Tibial artery (tissue), 4 donors: ENCODE measurements around the gene S1PR4.
"Not testable (repeated sequence)": the region's sequence is repeated elsewhere in the genome, so short reads cannot be mapped to it uniquely, and the experiment has no call there.

Experiments used
- DNase-seq, 2 donors: peaks; one replicate each; pipeline ENCODE4 v3.0.0-alpha.2; 2019
- H3K27ac ChIP-seq, 2 donors: fragments of 200-600 bp; sonication (generic) in 1 of 2; 1 replicate in 1 of 2; 2 replicates in 1 of 2; pipeline ENCODE4 v1.5.1; 2018 to 2019; ENCODE audit warnings: mild to moderate bottlenecking in 1 of 2
- H3K27me3 ChIP-seq, 2 donors: fragments of 200-600 bp; sonication (generic) in 1 of 2; one replicate each; pipeline versions ENCODE4 v1.5.1 to v1.6.0; 2016 to 2019
- H3K36me3 ChIP-seq, 3 donors: fragments of 200-600 bp; sonication (generic) in 2 of 3; one replicate each; pipeline ENCODE4 v1.5.1; 2016 to 2019; ENCODE audit warnings: mild to moderate bottlenecking in 2 of 3
- H3K4me1 ChIP-seq, 4 donors: fragments of 200-600 bp; sonication (generic) in 2 of 4; 1 replicate in 3 of 4; 2 replicates in 1 of 4; pipeline ENCODE4 v1.5.1; 2016 to 2019
- H3K4me3 ChIP-seq, 2 donors: fragments of 200-600 bp; sonication (generic) in 1 of 2; 1 replicate in 1 of 2; 2 replicates in 1 of 2; pipeline ENCODE4 v1.5.1; 2018 to 2019; ENCODE audit warnings: mild to moderate bottlenecking in 2 of 2
- H3K9me3 ChIP-seq, 3 donors: fragments of 200-600 bp; sonication (generic) in 1 of 3; one replicate each; pipeline ENCODE4 v1.5.1; 2016 to 2019
- CTCF ChIP-seq, 2 experiments: fragments of 200-600 bp in 1 of 2; fragments of 450-650 bp in 1 of 2; IDR thresholded peaks; one replicate each; pipeline ENCODE4 v1.5.1; 2017 to 2019; ENCODE audit warnings: antibody characterized with exemption in 2 of 2, mild to moderate bottlenecking in 1 of 2, moderate library complexity in 1 of 2
- intact Hi-C: fragments of 100-400 bp; cut with DNase I; formaldehyde crosslinking; loops from one replicate; pipeline ENCODE4 v1.15.0; 2023; ENCODE audit warnings: low total_unique reads

Gene S1PR4

GRCh38 chr19:3167533-3168272 is 10.9 kb upstream of the S1PR4 start:
- Histone ChIP-seq H3K27ac (no peak overlapping the region), H3K4me1 (no peaks in the 10 kb centered on the region), H3K36me3 (no peaks in the 10 kb centered on the region), H3K9me3 (no peaks in the 10 kb centered on the region), H3K27me3 (peaks cover 0 to 21% of the 10 kb centered on the region in 2 donors), H3K4me3 (no peak overlapping the region)
- DNase-seq = no peak
- intact Hi-C loops = no loop called here
- TF ChIP-seq CTCF (IDR thresholded peaks at IDR 0.05) = no peak

- intact Hi-C loops = no loop called here
- Histone ChIP-seq H3K4me3 (no peak overlapping the region), H3K27ac (no peak overlapping the region), H3K4me1 (no peaks in the 10 kb centered on the region), H3K27me3 (peaks cover 0 to 24% of the 10 kb centered on the region in 2 donors), H3K9me3 (no peaks in the 10 kb centered on the region), H3K36me3 (no peaks in the 10 kb centered on the region)
- TF ChIP-seq CTCF (IDR thresholded peaks at IDR 0.05) = no peak
- peak in 1 of 2 donors; percentile 61 for DNase-seq
These were observed 6.5 kb upstream of the S1PR4 start for GRCh38 chr19:3171894-3172672.

GRCh38 chr19:3172673-3173000 is 5.9 kb upstream of the S1PR4 start:
- H3K4me1 ChIP-seq, DNase-seq, intact Hi-C loops, H3K4me3 ChIP-seq, H3K27ac ChIP-seq, H3K36me3 ChIP-seq, H3K9me3 ChIP-seq: not testable (repeated sequence)
- peaks cover 0 to 24% of the 10 kb centered on the region in 2 donors for H3K27me3 ChIP-seq

- H3K9me3 ChIP-seq = no peaks in the 10 kb centered on the region
- intact Hi-C loops = no loop called here
- H3K27me3 ChIP-seq = peaks cover 0 to 23% of the 10 kb centered on the region in 2 donors
- H3K4me1 ChIP-seq = no peaks in the 10 kb centered on the region
- no peaks in the 10 kb centered on the region for H3K36me3 ChIP-seq
- H3K27ac ChIP-seq = no peak overlapping the region
- no peak for TF ChIP-seq CTCF (IDR thresholded peaks at IDR 0.05)
- no peak overlapping the region for H3K4me3 ChIP-seq
- no peak for DNase-seq
These were observed 2.5 kb upstream of the S1PR4 start for GRCh38 chr19:3175781-3176714.

- no peak overlapping the region for H3K4me3 ChIP-seq
- intact Hi-C loops = no loop called here
- no peaks in the 10 kb centered on the region for H3K9me3 ChIP-seq
- no peaks in the 10 kb centered on the region for H3K36me3 ChIP-seq
- no peak for DNase-seq
- no peaks in the 10 kb centered on the region for H3K4me1 ChIP-seq
- peaks cover 0 to 15% of the 10 kb centered on the region in 2 donors for H3K27me3 ChIP-seq
- no peak overlapping the region for H3K27ac ChIP-seq
- no peak for TF ChIP-seq CTCF (IDR thresholded peaks at IDR 0.05)
These were observed 1.7 kb upstream of the S1PR4 start for GRCh38 chr19:3176715-3177501.
